NCI-H1694 (cell line): Measurements from ENCODE around the gene JAK1.
"Not testable (repeated sequence)": the region's sequence is repeated elsewhere in the genome, so short reads cannot be mapped to it uniquely, and the experiment has no call there.

Experiments
- DNase-seq: peaks from one replicate; lab custom pipeline; 2025; lab: John Stamatoyannopoulos, UW

The JAK1 gene

GRCh38 chr1:64838486-64838885, 127.9 kb downstream of the JAK1 start:
- DNase-seq: no peak

- no peak for DNase-seq
Observed at GRCh38 chr1:64836802-64837201, 129.5 kb downstream of the JAK1 start.

- no peak for DNase-seq
Observed at GRCh38 chr1:64834734-64835133, 131.6 kb downstream of the JAK1 start.

GRCh38 chr1:64830030-64830651, 136.2 kb downstream of the JAK1 start:
- no peak for DNase-seq

- DNase-seq: no peak
Observed at GRCh38 chr1:64829411-64830029, 136.8 kb downstream of the JAK1 start.

- DNase-seq: no peak
Observed at GRCh38 chr1:64828829-64829228, 137.5 kb downstream of the JAK1 start.

GRCh38 chr1:64826991-64827390, 139.4 kb downstream of the JAK1 start:
- DNase-seq: no peak

GRCh38 chr1:64823691-64824476, 142.5 kb downstream of the JAK1 start:
- peak; percentile 94 for DNase-seq

- DNase-seq: no peak
Observed at GRCh38 chr1:64822621-64823020, 143.7 kb downstream of the JAK1 start.

GRCh38 chr1:64820572-64820971, 145.8 kb downstream of the JAK1 start:
- not testable (repeated sequence) for DNase-seq

- not testable (repeated sequence) for DNase-seq
Observed at GRCh38 chr1:64817364-64817763, 149.0 kb downstream of the JAK1 start.

- DNase-seq: no peak
Observed at GRCh38 chr1:64814427-64814826, 151.9 kb downstream of the JAK1 start.

- no peak for DNase-seq
Observed at GRCh38 chr1:64811131-64811530, 155.2 kb downstream of the JAK1 start.

GRCh38 chr1:64810001-64810400, 156.3 kb downstream of the JAK1 start:
- no peak for DNase-seq

- DNase-seq: no peak
Observed at GRCh38 chr1:64809309-64809708, 157.0 kb downstream of the JAK1 start.

- no peak for DNase-seq
Observed at GRCh38 chr1:64801851-64802523, 164.4 kb downstream of the JAK1 start.

GRCh38 chr1:64798872-64799271, 167.5 kb downstream of the JAK1 start:
- DNase-seq: no peak

GRCh38 chr1:64790832-64791487, 175.4 kb downstream of the JAK1 start:
- no peak for DNase-seq
